Astrocyte (in vitro differentiated cells and primary cell): ENCODE results near the gene SCN8A. TPM values are rescaled to one million over a fixed set of nuclear protein-coding genes. Genes with fewer than 3 reads are reported as not detected.

Source experiments
- DNase-seq: peaks from one replicate; pipeline ENCODE4 v3.0.0-alpha.2; 2010; ENCODE audit warnings: low read depth
- FAIRE-seq: peaks from 2 replicates; lab custom pipeline; 2011; peaks lifted over from hg19 to GRCh38; lab: Jason Lieb, UNC
- H2AFZ ChIP-seq: 2 replicates; pipeline ENCODE4 v1.6.0; 2012; ENCODE audit warnings: low read depth, low read length, inconsistent platforms
- H3K27ac ChIP-seq: 2 replicates; pipeline ENCODE4 v1.5.1; 2011; ENCODE audit warnings: low read depth, low read length, inconsistent platforms
- H3K27me3 ChIP-seq: 2 replicates; pipeline ENCODE4 v1.6.0; 2011; ENCODE audit warnings: low read length, inconsistent platforms; ENCODE audit not compliant: insufficient read depth
- H3K36me3 ChIP-seq: 2 replicates; pipeline ENCODE4 v1.5.1; 2011; ENCODE audit warnings: low read length, inconsistent platforms; ENCODE audit not compliant: insufficient read depth
- H3K4me1 ChIP-seq: 2 replicates; pipeline ENCODE4 v1.5.1; 2011; ENCODE audit warnings: low read length, inconsistent platforms; ENCODE audit not compliant: insufficient read depth
- H3K4me2 ChIP-seq: 2 replicates; pipeline ENCODE4 v1.6.0; 2012; ENCODE audit warnings: low read length, inconsistent platforms
- H3K4me3 ChIP-seq: 2 replicates; pipeline ENCODE4 v1.5.1; 2011; ENCODE audit warnings: low read depth, mild to moderate bottlenecking, low read length, inconsistent platforms; ENCODE audit not compliant: insufficient read depth
- H3K79me2 ChIP-seq: 2 replicates; pipeline ENCODE4 v1.6.0; 2012; ENCODE audit warnings: mild to moderate bottlenecking, low read length, inconsistent platforms; ENCODE audit not compliant: insufficient read depth
- H3K9ac ChIP-seq: 2 replicates; pipeline ENCODE4 v1.6.0; 2012; ENCODE audit warnings: mild to moderate bottlenecking, low read length, inconsistent platforms
- H3K9me3 ChIP-seq: 2 replicates; pipeline ENCODE4 v1.5.1; 2012; ENCODE audit warnings: low read depth, mild to moderate bottlenecking, low read length, inconsistent platforms; ENCODE audit not compliant: insufficient read depth
- H4K20me1 ChIP-seq: 2 replicates; pipeline ENCODE4 v1.6.0; 2012; ENCODE audit warnings: low read length, inconsistent platforms; ENCODE audit not compliant: insufficient read depth
- H3K27ac Mint-ChIP-seq: one replicate; pipeline ENCODE4 v1.8.0; 2021; ENCODE audit warnings: mild to moderate bottlenecking, mixed read lengths; ENCODE audit not compliant: unreplicated experiment
- H3K27me3 Mint-ChIP-seq: one replicate; pipeline ENCODE4 v1.8.0; 2021; ENCODE audit warnings: low read depth, mixed read lengths; ENCODE audit not compliant: unreplicated experiment
- H3K36me3 Mint-ChIP-seq: one replicate; pipeline ENCODE4 v1.8.0; 2021; ENCODE audit warnings: low read depth, mixed read lengths; ENCODE audit not compliant: unreplicated experiment
- H3K4me1 Mint-ChIP-seq: one replicate; pipeline ENCODE4 v1.8.0; 2021; ENCODE audit warnings: low read depth, mixed read lengths; ENCODE audit not compliant: unreplicated experiment
- H3K4me3 Mint-ChIP-seq: one replicate; pipeline ENCODE4 v1.8.0; 2021; ENCODE audit warnings: mild to moderate bottlenecking, moderate library complexity, mixed read lengths; ENCODE audit not compliant: unreplicated experiment
- H3K9me3 Mint-ChIP-seq: one replicate; pipeline ENCODE4 v1.8.0; 2021; ENCODE audit warnings: mild to moderate bottlenecking, mixed read lengths; ENCODE audit not compliant: unreplicated experiment
- EZH2 ChIP-seq: IDR thresholded peaks from 2 replicates; pipeline ENCODE4 v1.6.1; 2012; ENCODE audit warnings: mild to moderate bottlenecking, low read length, inconsistent platforms; ENCODE audit not compliant: insufficient read depth
- total RNA-seq: library from RNA; stranded (reverse); gene quantifications from 2 replicates; pipeline ENCODE4 v1.2.1, GENCODE V29; 2021
- TF ChIP-seq, protein P1 (sequence below): IDR thresholded peaks from 2 replicates; pipeline ENCODE4 v1.5.1; 2011; ENCODE audit warnings: low read depth, mild to moderate bottlenecking, inconsistent platforms, low read length, moderate library complexity; ENCODE audit not compliant: insufficient read depth

SCN8A gene
- total RNA-seq, 1 donor from 2014 or later = 6.5 TPM

DNA sequence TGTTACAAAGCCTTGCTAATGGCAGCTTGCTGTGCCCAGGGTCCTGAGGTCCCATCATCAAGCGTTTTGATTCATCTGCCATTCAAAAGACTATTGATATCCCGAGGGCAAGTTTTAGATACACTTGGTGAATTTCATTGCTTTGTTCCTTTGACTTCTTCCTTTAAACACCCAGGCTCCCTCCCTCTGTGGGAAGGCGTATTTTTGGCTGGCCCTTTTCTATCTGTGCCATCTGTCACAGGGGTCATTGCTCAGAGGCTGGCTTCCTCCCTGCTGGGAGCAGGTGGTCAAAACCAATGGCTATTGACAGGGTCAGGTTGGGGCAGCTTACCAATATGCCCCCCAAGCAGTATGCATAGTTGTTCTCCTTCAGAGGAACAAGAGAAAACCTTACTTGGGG lies 40.0 kb downstream of the SCN8A start:
- Histone ChIP-seq H3K36me3 (no peaks in the 10 kb centered on the region), H4K20me1 (peaks cover 27% of the 10 kb centered on the region), H3K4me3 (no peak overlapping the region), H3K27me3 (no peaks in the 10 kb centered on the region), H3K79me2 (peaks cover 26% of the 10 kb centered on the region), H3K9me3 (no peaks in the 10 kb centered on the region), H3K9ac (no peak overlapping the region), H2AFZ (no peak overlapping the region), H3K4me2 (peak overlapping the region; percentile 1), H3K4me1 (peaks cover 10% of the 10 kb centered on the region), H3K27ac (no peak overlapping the region)
- Mint-ChIP-seq H3K27me3 (no peaks in the 10 kb centered on the region), H3K4me1 (peaks cover 13% of the 10 kb centered on the region), H3K27ac (peak overlapping the region; percentile 7), H3K36me3 (no peaks in the 10 kb centered on the region), H3K9me3 (peaks cover 5% of the 10 kb centered on the region), H3K4me3 (no peak overlapping the region)
- TF ChIP-seq, protein P1, sequence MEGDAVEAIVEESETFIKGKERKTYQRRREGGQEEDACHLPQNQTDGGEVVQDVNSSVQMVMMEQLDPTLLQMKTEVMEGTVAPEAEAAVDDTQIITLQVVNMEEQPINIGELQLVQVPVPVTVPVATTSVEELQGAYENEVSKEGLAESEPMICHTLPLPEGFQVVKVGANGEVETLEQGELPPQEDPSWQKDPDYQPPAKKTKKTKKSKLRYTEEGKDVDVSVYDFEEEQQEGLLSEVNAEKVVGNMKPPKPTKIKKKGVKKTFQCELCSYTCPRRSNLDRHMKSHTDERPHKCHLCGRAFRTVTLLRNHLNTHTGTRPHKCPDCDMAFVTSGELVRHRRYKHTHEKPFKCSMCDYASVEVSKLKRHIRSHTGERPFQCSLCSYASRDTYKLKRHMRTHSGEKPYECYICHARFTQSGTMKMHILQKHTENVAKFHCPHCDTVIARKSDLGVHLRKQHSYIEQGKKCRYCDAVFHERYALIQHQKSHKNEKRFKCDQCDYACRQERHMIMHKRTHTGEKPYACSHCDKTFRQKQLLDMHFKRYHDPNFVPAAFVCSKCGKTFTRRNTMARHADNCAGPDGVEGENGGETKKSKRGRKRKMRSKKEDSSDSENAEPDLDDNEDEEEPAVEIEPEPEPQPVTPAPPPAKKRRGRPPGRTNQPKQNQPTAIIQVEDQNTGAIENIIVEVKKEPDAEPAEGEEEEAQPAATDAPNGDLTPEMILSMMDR = no peak
- no peak for TF ChIP-seq EZH2
- FAIRE-seq (no peak), DNase-seq (no peak)

DNA sequence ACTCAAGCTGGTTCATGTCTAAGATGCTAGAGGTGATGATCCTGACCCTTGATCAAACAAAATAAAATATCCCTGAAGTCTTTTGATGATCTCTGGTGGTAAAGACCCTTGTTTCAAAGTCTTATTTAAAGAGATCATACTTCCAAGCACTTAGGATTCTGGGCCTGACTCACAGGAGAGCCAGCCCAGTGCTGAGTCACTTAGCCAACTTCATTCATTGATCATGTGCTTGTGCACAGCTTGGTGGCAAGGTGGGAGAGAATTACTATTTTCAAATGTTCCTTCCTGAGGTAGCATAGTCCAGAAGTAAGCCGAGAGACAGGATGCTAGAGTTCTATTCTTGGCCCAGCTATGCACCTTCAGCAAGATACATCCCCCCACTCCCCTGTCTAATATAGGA lies 40.6 kb downstream of the SCN8A start:
- no peaks in the 10 kb centered on the region for H3K27me3 Mint-ChIP-seq
- peaks cover 23% of the 10 kb centered on the region for H3K79me2 ChIP-seq
- H3K27ac Mint-ChIP-seq = peak overlapping the region; percentile 23
- no peak overlapping the region for H3K4me3 ChIP-seq
- no peaks in the 10 kb centered on the region for H3K27me3 ChIP-seq
- H3K9me3 ChIP-seq = no peaks in the 10 kb centered on the region
- peaks cover 5% of the 10 kb centered on the region for H3K9me3 Mint-ChIP-seq
- TF ChIP-seq, protein P1 = no peak
- TF ChIP-seq EZH2 = no peak
- H3K4me2 ChIP-seq = peak overlapping the region; percentile 1
- H3K4me1 Mint-ChIP-seq = peaks cover 13% of the 10 kb centered on the region
- peaks cover 24% of the 10 kb centered on the region for H4K20me1 ChIP-seq
- H2AFZ ChIP-seq = no peak overlapping the region
- peaks cover 10% of the 10 kb centered on the region for H3K4me1 ChIP-seq
- H3K36me3 Mint-ChIP-seq = no peaks in the 10 kb centered on the region
- H3K4me3 Mint-ChIP-seq = no peak overlapping the region
- H3K9ac ChIP-seq = no peak overlapping the region
- DNase-seq (peak; percentile 78), FAIRE-seq (peak; percentile 41)
- H3K36me3 ChIP-seq = no peaks in the 10 kb centered on the region
- no peak overlapping the region for H3K27ac ChIP-seq

DNA sequence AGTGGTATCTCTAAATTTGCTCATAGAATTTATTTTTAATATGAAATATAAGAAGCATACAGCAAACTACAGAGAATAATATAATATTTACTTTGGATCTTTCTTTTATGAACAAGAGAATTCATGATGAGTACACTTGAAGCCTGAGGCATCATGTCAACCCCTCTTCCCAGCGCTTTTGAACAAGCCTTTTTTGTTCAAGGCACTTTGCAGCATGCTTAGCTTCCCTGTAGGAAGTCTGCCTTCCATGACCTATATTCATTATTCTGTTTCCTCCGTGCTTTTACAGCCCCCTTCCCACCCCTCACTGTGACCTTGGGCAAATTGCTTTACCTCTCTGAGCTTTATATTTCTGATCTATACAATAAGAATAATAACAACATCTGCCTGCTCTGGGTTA lies 41.6 kb downstream of the SCN8A start:
- H3K27ac ChIP-seq = no peak overlapping the region
- no peak overlapping the region for H3K4me2 ChIP-seq
- no peaks in the 10 kb centered on the region for H3K36me3 ChIP-seq
- peaks cover 5% of the 10 kb centered on the region for H3K9me3 Mint-ChIP-seq
- no peaks in the 10 kb centered on the region for H3K27me3 Mint-ChIP-seq
- H3K4me1 ChIP-seq = peaks cover 10% of the 10 kb centered on the region
- H3K9ac ChIP-seq = no peak overlapping the region
- no peak overlapping the region for H3K4me3 Mint-ChIP-seq
- H3K79me2 ChIP-seq = peaks cover 23% of the 10 kb centered on the region
- TF ChIP-seq, protein P1 = no peak
- no peak for TF ChIP-seq EZH2
- H3K27ac Mint-ChIP-seq = no peak overlapping the region
- H3K36me3 Mint-ChIP-seq = no peaks in the 10 kb centered on the region
- no peak overlapping the region for H3K4me3 ChIP-seq
- peaks cover 13% of the 10 kb centered on the region for H3K4me1 Mint-ChIP-seq
- no peaks in the 10 kb centered on the region for H3K9me3 ChIP-seq
- H2AFZ ChIP-seq = no peak overlapping the region
- DNase-seq = no peak
- H4K20me1 ChIP-seq = peaks cover 24% of the 10 kb centered on the region
- FAIRE-seq = no peak
- H3K27me3 ChIP-seq = no peaks in the 10 kb centered on the region
